Lower lobe of right lung (tissue), 2 donors: ENCODE measurements around the gene KRT10. TPM values are rescaled to one million over a fixed set of nuclear protein-coding genes. Genes with fewer than 3 reads are reported as not detected.
A peak's percentile ranks its signal among the peaks of the same experiment; 100 is the strongest.

Experiments used
- ATAC-seq, 2 donors: fragments of 200-7000 bp; cut with Tn5 transposase; one replicate each; pipeline ENCODE4 v1.9.1; 2020 to 2022; ENCODE audit warnings: mild to moderate bottlenecking in 2 of 2, moderate library complexity in 2 of 2
- DNase-seq: peaks from one replicate; pipeline ENCODE4 v3.0.0-alpha.2; 2020
- H3K27ac ChIP-seq: fragments of 200-600 bp; one replicate; pipeline ENCODE4 v1.8.0; 2022
- H3K27me3 ChIP-seq: fragments of 200-600 bp; one replicate; pipeline ENCODE4 v1.8.0; 2022; ENCODE audit warnings: low read depth
- H3K36me3 ChIP-seq: fragments of 200-600 bp; one replicate; pipeline ENCODE4 v1.8.0; 2022; ENCODE audit warnings: mild to moderate bottlenecking
- H3K4me1 ChIP-seq: fragments of 200-600 bp; one replicate; pipeline ENCODE4 v1.8.0; 2022
- H3K4me3 ChIP-seq: fragments of 200-600 bp; one replicate; pipeline ENCODE4 v1.8.0; 2022; ENCODE audit warnings: mild to moderate bottlenecking
- H3K9me3 ChIP-seq: fragments of 200-600 bp; one replicate; pipeline ENCODE4 v1.8.0; 2022
- CTCF ChIP-seq: fragments of 200-600 bp; IDR thresholded peaks from one replicate; pipeline ENCODE4 v1.8.0; 2022; ENCODE audit warnings: antibody characterized with exemption, mild to moderate bottlenecking
- intact Hi-C: fragments of 100-400 bp; cut with DNase I; formaldehyde crosslinking; loops from one replicate; pipeline ENCODE4 v1.11.0; 2022
- total RNA-seq: library from RNA; stranded (reverse); fragmentation: NEBNext Ultra II Directional; extraction: Animal tissue kit (Norgen Biotek cat#: 25700); gene quantifications from one replicate; pipeline ENCODE4 v1.2.1, GENCODE V29; 2021
- donor health status: DM: no; HTN: yes; CAD: no; lungs with severe emphysema.

The KRT10 gene
- total RNA-seq, 1 donor from 2014 or later: 31.7 TPM

GRCh38 chr17:40832840-40833239, 10.4 kb upstream of the KRT10 start:
- Histone ChIP-seq H3K36me3 (peaks cover 11% of the 10 kb centered on the region), H3K27me3 (no peaks in the 10 kb centered on the region), H3K27ac (no peak overlapping the region)

GRCh38 chr17:40830085-40830776, 7.8 kb upstream of the KRT10 start:
- intact Hi-C loops: no loop called here
- Histone ChIP-seq H3K27ac (no peak overlapping the region), H3K9me3 (no peaks in the 10 kb centered on the region), H3K27me3 (no peaks in the 10 kb centered on the region), H3K4me1 (no peaks in the 10 kb centered on the region), H3K4me3 (no peak overlapping the region), H3K36me3 (peaks cover 11% of the 10 kb centered on the region)
- no peak for ATAC-seq
- TF ChIP-seq CTCF: no peak
- no peak for DNase-seq

More at GRCh38 chr17:40832840-40833239, 10.4 kb upstream of the KRT10 start:
- no peaks in the 10 kb centered on the region for H3K4me1 ChIP-seq
- no peaks in the 10 kb centered on the region for H3K9me3 ChIP-seq
- intact Hi-C loops: no loop called here
- no peak for TF ChIP-seq CTCF
- DNase-seq (no peak), ATAC-seq (no peak)
- H3K4me3 ChIP-seq: no peak overlapping the region

GRCh38 chr17:40828454-40829044, 6.1 kb upstream of the KRT10 start:
- no peak for TF ChIP-seq CTCF
- intact Hi-C loops: no loop called here
- no peaks in the 10 kb centered on the region for H3K9me3 ChIP-seq
- no peaks in the 10 kb centered on the region for H3K4me1 ChIP-seq
- no peaks in the 10 kb centered on the region for H3K36me3 ChIP-seq
- ATAC-seq: peak in 1 of 2 donors; percentile 66
- no peak for DNase-seq
- no peak overlapping the region for H3K27ac ChIP-seq
- no peaks in the 10 kb centered on the region for H3K27me3 ChIP-seq
- H3K4me3 ChIP-seq: no peak overlapping the region

- Histone ChIP-seq H3K9me3 (no peaks in the 10 kb centered on the region), H3K36me3 (no peaks in the 10 kb centered on the region), H3K27me3 (no peaks in the 10 kb centered on the region), H3K27ac (no peak overlapping the region), H3K4me3 (no peak overlapping the region), H3K4me1 (no peaks in the 10 kb centered on the region)
- no peak for TF ChIP-seq CTCF
- no peak for DNase-seq
- intact Hi-C loops: no loop called here
- peak in 1 of 2 donors; percentile 59 for ATAC-seq
Observed at GRCh38 chr17:40827746-40828453, 5.5 kb upstream of the KRT10 start.

- no peaks in the 10 kb centered on the region for H3K36me3 ChIP-seq
- no peak overlapping the region for H3K27ac ChIP-seq
- H3K9me3 ChIP-seq: no peaks in the 10 kb centered on the region
- H3K4me1 ChIP-seq: no peaks in the 10 kb centered on the region
- no peak for TF ChIP-seq CTCF
- H3K4me3 ChIP-seq: no peak overlapping the region
- DNase-seq (no peak), ATAC-seq (no peak)
- intact Hi-C loops: no loop called here
- no peaks in the 10 kb centered on the region for H3K27me3 ChIP-seq
Observed at GRCh38 chr17:40825599-40825998, 3.2 kb upstream of the KRT10 start.
